ENCODE results near the gene ZNF157.

- TF ChIP-seq CTCF (IDR thresholded peaks at IDR 0.05; ENCODE audit: insufficient read depth, low read depth, low read length) = no peak
- TF ChIP-seq EZH2 (IDR thresholded peaks at IDR 0.05; ENCODE audit: insufficient read depth, low read length) = no peak
Observed at GRCh38 chrX:47458528-47458927, 88.2 kb downstream of the ZNF157 start.
